GM13977 (cell line): Measurements from ENCODE around the gene RGPD8.
"Not testable (repeated sequence)": the region's sequence is repeated elsewhere in the genome, so short reads cannot be mapped to it uniquely, and the experiment has no call there.

Experiments used
- DNase-seq: peaks from one replicate; pipeline ENCODE4 v3.0.0; 2012; ENCODE audit warnings: low spot score
- CTCF ChIP-seq: IDR thresholded peaks from 2 replicates; pipeline ENCODE4 v1.5.1; 2012; ENCODE audit warnings: mild to moderate bottlenecking, control low read depth; ENCODE audit not compliant: insufficient read depth; ENCODE audit errors: extremely low read depth, missing control alignments
- in situ Hi-C: fragments of 300-500 bp; cut with MboI; formaldehyde crosslinking; loops from one replicate; pipeline ENCODE4 v1.12.0; 2022; ENCODE audit warnings: low sequenced_read_pairs, low pct_unique_long_range_greater_than_20kb, mixed read lengths, inconsistent platforms; ENCODE audit not compliant: unreplicated experiment

The RGPD8 gene

GRCh38 chr2:112433480-112433879, at the start of gene RGPD8:
RGPD8 (minus strand) TSS chr2:112433645; CDS start chr2:112433453, 192 bp downstream.
- in situ Hi-C loops: not testable (repeated sequence)
- peak; percentile 68 for DNase-seq
- peak; percentile 72 for TF ChIP-seq CTCF

GRCh38 chr2:112483042-112483473, 49.6 kb upstream of the RGPD8 start:
- in situ Hi-C loops: no loop called here
- peak; percentile 50 for DNase-seq
- no peak for TF ChIP-seq CTCF

- no peak for TF ChIP-seq CTCF
- in situ Hi-C loops: no loop called here
- DNase-seq: peak; percentile 53
These were observed 49.0 kb upstream of the RGPD8 start for GRCh38 chr2:112482309-112483041.

- in situ Hi-C loops: no loop called here
- TF ChIP-seq CTCF: no peak
- DNase-seq: peak; percentile 95
These were observed 48.2 kb upstream of the RGPD8 start, which contains the start of gene TTL for GRCh38 chr2:112481528-112482233. TTL (plus strand) TSS chr2:112482156; CDS start chr2:112482345, 189 bp downstream.

- peak; percentile 92 for TF ChIP-seq CTCF
- peak; percentile 92 for DNase-seq
- in situ Hi-C loops: no loop called here
These were observed 47.6 kb upstream of the RGPD8 start for GRCh38 chr2:112481050-112481527.

GRCh38 chr2:112480530-112481049, 47.1 kb upstream of the RGPD8 start:
- in situ Hi-C loops: no loop called here
- no peak for TF ChIP-seq CTCF
- peak; percentile 60 for DNase-seq
